Head of caudate nucleus (tissue), 42 donors: Measurements from ENCODE around the gene SLC47A1.
"Not testable (repeated sequence)": the region's sequence is repeated elsewhere in the genome, so short reads cannot be mapped to it uniquely, and the experiment has no call there.

ENCODE experiments used
- DNase-seq, 42 donors: peaks; one replicate each; pipeline versions ENCODE4 v3.0.0 to v3.0.0-alpha.2; 2020 to 2021; ENCODE audit warnings: mixed read lengths in 7 of 42
- intact Hi-C: fragments of 100-400 bp; cut with DNase I; formaldehyde crosslinking; loops from one replicate; pipeline ENCODE4 v1.15.0; 2022

SLC47A1 gene

GRCh38 chr17:19579192-19579761, 45.6 kb downstream of the SLC47A1 start:
- no peak for DNase-seq
- intact Hi-C loops: no loop called here

- intact Hi-C loops: no loop called here
- DNase-seq: peak in 19 of 42 donors; percentile 5 to 53 (median 19)
These were observed 46.4 kb downstream of the SLC47A1 start for GRCh38 chr17:19579867-19580565.

DNA sequence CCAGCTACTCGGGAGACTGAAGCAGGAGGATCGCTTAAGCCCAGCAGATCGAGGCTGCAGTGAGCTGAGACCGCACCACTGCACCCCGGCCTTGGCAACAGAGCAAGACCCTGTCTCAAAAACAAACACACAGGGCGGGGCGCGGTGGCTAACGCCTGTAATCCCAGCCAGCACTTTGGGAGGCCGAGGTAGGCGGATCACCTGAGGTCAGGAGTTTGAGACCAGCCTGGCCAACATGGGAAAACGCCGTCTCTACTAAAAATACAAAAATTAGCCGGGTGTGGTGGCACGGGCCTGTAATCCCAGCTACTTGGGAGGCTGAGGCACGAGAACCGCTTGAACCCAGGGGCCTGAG, 46.9 kb downstream of the SLC47A1 start:
- intact Hi-C loops, DNase-seq: not testable (repeated sequence)

DNA sequence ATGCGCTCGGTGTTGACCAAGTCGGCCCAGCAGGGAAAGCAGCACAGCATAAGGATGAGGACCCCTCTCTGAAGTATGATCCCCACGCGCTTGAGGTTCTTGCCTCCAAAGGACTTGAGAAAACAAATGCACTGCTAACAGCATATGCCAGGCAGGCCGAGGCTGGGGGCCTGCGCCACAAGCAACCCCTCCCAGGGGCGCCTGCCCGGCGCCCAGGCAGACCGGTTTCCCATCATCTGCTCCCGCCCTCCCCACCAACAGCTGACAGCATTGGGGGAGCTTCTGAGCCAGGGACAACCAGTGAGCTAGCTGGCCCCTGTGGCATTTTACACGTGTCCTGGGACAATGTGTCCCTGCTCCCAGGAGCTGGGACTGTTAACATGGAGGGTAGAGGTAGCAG, 48.5 kb downstream of the SLC47A1 start:
- DNase-seq, intact Hi-C loops: not testable (repeated sequence)

- intact Hi-C loops: no loop called here
- no peak for DNase-seq
These were observed 50.2 kb downstream of the SLC47A1 start for GRCh38 chr17:19583871-19584270.

DNA sequence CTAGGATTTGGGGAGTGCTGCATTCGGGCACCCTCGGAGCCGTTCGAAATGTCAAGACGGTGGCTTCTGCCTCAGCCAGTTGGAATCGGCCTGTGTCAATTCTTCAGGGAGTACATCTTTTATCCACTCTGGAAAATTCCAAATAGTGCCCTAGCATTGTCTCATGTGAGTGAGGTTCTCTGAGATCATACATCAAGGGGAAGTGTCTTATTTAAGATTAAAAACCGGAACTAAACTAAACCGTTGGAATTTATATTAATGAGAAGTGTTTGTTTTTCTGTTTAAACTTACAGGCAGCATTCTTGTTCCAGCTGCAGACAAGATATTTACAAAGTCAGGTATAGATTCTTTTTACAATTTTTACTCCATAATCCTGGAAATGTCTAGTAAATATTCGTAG, 56.8 kb downstream of the SLC47A1 start:
- no peak for DNase-seq
- intact Hi-C loops: no loop called here

GRCh38 chr17:19590912-19591551, 57.4 kb downstream of the SLC47A1 start:
- DNase-seq: no peak
- intact Hi-C loops: no loop called here

GRCh38 chr17:19592316-19592715, 58.7 kb downstream of the SLC47A1 start:
- intact Hi-C loops: no loop called here
- no peak for DNase-seq

GRCh38 chr17:19596869-19597268, 63.2 kb downstream of the SLC47A1 start:
- no peak for DNase-seq
- intact Hi-C loops: no loop called here

GRCh38 chr17:19610311-19610710, 76.7 kb downstream of the SLC47A1 start:
- intact Hi-C loops: no loop called here

GRCh38 chr17:19610879-19611278, 77.2 kb downstream of the SLC47A1 start:
- DNase-seq: no peak
- intact Hi-C loops: no loop called here

More at GRCh38 chr17:19610311-19610710, 76.7 kb downstream of the SLC47A1 start:
- no peak for DNase-seq

DNA sequence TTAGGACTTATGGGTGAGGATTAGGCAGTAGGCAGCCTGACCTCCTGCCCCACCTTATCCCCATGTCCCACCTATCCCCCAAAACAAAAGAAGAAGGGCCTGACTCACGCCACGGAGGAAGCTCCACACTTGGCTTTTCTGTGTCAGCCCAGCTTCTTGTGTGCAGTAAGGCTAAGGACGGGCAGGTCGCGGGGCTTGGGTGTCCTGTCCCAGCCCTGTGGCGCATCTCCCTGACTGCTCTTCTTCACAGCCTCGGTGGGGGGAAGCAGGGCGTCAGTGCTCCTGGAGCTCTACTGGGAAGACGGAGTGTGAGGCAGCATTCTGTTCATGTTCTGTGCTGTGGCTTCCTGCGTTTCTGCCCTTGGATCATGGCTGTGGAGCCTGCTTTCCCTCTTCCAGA, 80.3 kb downstream of the SLC47A1 start:
- intact Hi-C loops: no loop called here
- no peak for DNase-seq

GRCh38 chr17:19614900-19615299, 81.2 kb downstream of the SLC47A1 start:
- DNase-seq: no peak
- intact Hi-C loops: no loop called here

DNA sequence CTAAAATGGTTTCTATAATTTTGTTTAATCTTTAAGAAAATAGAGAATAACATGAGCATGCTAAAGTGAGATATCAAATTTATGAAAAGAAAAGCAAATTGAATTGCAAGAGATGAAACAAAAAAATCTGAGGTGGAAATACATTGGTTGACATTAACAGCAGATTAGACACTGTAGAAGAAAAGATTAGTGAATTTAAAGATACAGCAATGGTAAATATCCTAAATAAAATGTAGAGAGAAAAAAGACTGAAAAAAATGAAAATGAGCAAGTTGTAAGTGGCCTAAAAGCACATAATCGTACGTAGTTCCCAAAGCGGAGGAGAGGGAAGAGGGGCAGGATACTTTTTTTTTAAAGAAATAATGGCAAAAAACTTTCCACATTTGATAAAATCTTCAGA, 84.4 kb downstream of the SLC47A1 start:
- intact Hi-C loops: no loop called here
- no peak for DNase-seq

- intact Hi-C loops: no loop called here
- no peak for DNase-seq
These were observed 86.2 kb downstream of the SLC47A1 start for GRCh38 chr17:19619705-19620325.

DNA sequence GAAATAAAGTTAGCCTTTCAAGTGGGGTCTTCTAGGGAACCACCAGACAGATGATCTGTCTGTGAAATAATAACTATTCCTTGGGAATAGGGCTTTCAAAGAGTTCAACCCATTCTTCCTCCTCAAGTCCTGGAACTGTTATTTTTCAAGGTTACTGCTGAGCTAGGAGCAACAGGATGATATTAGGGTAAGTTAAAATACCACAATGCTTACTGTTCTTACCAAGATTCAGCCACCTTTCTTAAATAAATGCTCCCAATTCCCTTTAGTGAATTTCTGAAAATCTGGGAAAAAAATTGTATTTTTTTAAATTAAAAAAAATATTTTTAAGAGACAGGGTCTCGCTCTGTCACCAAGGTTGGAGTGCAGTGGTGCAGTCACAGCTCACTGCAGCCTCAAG, 88.0 kb downstream of the SLC47A1 start:
- no peak for DNase-seq
- intact Hi-C loops: no loop called here

DNA sequence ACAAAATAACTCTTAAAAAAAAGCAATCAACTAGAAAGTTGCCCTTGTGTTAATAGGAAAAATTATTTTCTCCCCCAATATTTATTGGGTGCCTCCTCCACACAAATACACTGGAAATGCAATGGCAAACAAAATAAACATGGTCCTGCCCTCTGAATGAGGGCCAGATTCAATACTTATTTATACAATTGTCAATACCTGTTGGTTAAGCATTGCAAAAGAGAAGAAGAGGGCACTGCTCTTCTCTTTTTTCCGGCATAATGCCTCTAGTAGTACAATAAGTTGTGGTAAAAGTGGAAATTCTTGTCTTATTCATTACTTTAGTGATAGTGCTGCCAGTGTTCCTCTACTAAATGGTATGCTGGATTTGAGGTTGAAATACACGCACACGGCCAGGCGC, 92.4 kb downstream of the SLC47A1 start:
- DNase-seq: no peak
- intact Hi-C loops: no loop called here
